Stomach (tissue), 4 donors: Measurements from ENCODE around the gene OPRL1.

Experiments
- CTCF ChIP-seq, 7 experiments: fragments of 450-650 bp in 4 of 7; fragments of 200-600 bp in 3 of 7; sonication (generic) in 3 of 7; IDR thresholded peaks; one replicate each; pipeline ENCODE4 v1.5.1; 2016 to 2019; ENCODE audit warnings: antibody characterized with exemption in 7 of 7, control low read depth in 2 of 7, mild to moderate bottlenecking in 1 of 7
- POLR2AphosphoS5 ChIP-seq, 3 donors: sonication (generic); formaldehyde crosslinking; IDR thresholded peaks; one replicate each; pipeline ENCODE4 v1.6.1; 2016; ENCODE audit warnings: antibody characterized with exemption in 3 of 3

DNA sequence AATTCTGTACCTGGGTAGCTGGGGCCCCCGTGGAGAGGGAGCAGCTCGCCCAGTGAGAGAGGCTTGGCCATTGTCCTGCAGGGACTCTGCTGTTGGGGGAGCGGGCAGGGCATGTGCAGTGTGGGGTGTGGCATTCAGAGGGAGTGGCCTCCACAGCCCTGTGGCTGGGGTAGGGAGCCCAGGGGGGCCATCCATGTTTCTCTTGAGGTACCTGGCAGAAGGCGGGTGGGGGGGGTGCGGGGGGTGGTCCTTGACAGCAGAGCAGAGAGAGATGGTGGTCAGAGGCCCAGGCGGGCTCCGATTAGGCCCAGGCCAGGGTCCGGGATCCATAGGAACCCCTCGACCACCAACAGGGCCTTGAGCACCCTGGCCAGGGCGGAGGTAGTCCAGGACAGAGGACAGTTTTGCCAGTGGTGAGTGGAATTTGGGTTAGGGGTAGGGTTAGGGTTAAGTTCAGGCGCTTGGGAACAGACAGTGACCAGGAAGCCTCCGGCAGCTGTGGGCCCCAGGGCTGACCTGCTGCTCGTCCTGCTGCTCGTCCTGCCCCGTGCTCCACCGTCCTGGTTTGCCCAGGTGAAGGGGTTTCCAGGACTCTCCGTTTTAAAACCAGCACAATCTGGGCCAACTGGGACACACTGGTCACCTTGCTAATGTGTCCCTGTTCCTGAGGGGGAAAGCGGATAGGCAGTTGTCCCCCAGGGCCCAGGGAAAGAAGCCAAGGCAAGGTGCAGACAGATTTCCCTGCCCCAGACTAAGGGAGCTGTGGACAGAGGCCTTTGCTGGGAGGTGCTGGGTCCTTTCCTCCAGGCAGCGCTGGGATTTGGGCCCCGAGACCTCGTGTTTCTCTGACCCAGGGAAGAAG is 59.5 kb downstream of the OPRL1 start:
- TF ChIP-seq CTCF (IDR thresholded peaks at IDR 0.05) (no peak), POLR2AphosphoS5 (IDR thresholded peaks at IDR 0.05) (no peak)
